ENCODE measurements around the gene ECHDC3.

ECHDC3 gene

DNA sequence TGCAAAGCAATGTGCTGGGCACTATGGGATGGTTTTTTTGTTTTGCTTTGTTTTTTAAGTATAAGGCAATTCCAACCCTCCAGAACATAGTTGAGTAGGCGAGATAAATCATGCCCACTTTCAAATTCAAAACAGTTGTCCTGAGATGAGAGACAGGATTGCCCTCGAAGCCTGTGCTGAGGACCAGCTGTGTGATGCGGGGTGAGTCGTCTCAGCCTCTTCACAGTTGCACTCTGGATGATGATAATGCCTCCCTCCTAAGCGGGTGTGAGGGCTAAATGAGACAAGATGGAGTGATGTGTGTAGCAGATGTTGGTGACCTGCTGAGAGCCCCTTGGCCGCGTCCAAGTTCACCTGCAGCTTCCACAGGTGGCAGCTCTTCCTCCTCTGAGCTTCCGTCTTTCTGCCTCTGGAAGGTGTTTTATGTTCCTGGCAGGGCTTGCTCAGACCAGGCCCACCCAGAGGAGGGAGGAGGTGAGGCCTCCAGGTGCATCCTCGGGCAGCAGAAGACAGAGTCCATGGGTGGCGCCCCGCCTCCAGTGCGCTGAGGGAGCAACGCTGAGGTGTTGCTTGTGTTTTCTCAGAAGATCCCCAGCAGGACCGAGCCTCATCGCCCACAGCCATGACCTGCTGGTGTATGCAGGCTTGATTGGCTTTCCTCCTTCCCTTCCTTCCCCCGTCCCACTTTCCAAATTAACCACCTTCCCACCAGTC, 30.6 kb downstream of the ECHDC3 start:
- no peak overlapping the region for H3K9ac ChIP-seq (ENCODE audit: low read length in 5 of 5)
- no peaks in the 10 kb centered on the region for H3K36me3 ChIP-seq (ENCODE audit: control insufficient read depth in 5 of 5, insufficient read depth in 5 of 5, low read length in 5 of 5)
- no peaks in the 10 kb centered on the region for H3K27me3 ChIP-seq (ENCODE audit: control insufficient read depth in 5 of 5, insufficient read depth in 4 of 5, low read length in 5 of 5)
- H3K27ac ChIP-seq (ENCODE audit: low read depth, low read length), result no peak overlapping the region
- H3K4me3 ChIP-seq (ENCODE audit: low read depth in 1 of 5, low read length in 5 of 5), result no peak overlapping the region
- no peaks in the 10 kb centered on the region for H3K9me3 ChIP-seq (ENCODE audit: control insufficient read depth in 5 of 5, low read length in 5 of 5)
- no peaks in the 10 kb centered on the region for H3K4me1 ChIP-seq (ENCODE audit: control insufficient read depth in 5 of 5, insufficient read depth in 5 of 5, low read length in 5 of 5)

DNA sequence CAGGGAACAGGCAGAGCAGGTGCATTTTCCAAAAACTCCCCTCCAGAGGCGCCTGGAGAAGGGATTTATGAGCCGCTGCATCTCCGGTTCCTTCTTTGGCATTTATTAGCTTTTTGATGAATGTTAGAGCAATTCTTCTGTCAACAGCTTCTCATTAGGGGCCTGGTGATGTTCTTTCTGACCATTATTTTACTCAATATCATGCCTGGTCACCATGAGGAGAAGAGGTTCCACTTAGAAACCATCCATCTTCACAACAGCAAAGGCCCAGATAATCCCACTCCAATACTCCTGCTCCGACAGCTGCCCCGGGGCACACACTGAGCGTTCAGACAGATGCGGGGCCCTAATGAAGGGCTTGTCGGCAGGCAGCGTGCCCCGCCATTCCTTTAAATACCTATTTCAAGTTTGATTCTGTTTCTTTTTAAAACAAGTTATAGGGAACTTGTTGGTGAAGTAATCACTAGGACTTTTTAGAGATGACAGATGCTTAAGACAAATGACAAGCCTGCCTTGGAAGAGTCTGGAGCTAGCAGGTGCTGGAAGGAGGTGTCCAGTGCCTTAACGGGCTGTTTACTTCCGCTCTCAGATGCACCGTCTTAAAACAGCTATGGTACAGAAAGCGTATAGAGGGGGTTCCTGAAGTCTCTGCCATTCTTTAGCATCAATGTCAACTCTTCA, 31.7 kb downstream of the ECHDC3 start:
- Histone ChIP-seq H3K4me3 (ENCODE audit: low read depth in 1 of 5, low read length in 5 of 5) (no peak overlapping the region), H3K9ac (ENCODE audit: low read length in 5 of 5) (no peak overlapping the region), H3K27me3 (ENCODE audit: control insufficient read depth in 5 of 5, insufficient read depth in 4 of 5, low read length in 5 of 5) (no peaks in the 10 kb centered on the region), H3K4me1 (ENCODE audit: control insufficient read depth in 5 of 5, insufficient read depth in 5 of 5, low read length in 5 of 5) (no peaks in the 10 kb centered on the region), H3K9me3 (ENCODE audit: control insufficient read depth in 5 of 5, low read length in 5 of 5) (no peaks in the 10 kb centered on the region), H3K27ac (ENCODE audit: low read depth, low read length) (no peak overlapping the region), H3K36me3 (ENCODE audit: control insufficient read depth in 5 of 5, insufficient read depth in 5 of 5, low read length in 5 of 5) (no peaks in the 10 kb centered on the region)

DNA sequence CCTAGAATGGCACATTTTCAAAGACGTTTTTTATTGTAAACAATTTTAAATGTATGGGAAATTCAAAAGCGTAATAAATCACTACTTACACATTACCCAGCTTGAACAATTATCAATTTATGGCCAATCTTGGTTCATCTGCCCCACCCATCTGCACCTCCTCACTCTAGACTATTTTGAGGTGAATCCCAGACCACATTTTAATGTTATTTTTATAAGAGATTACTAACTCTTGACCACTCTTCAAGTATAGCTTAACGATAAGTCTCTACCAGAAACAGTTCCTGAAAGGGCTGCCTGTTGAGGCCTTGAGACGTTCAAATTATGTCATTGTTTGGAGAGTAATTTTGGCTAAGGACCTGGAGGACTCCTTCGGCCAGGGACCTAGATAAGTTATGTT, 33.2 kb downstream of the ECHDC3 start:
- no peaks in the 10 kb centered on the region for H3K36me3 ChIP-seq (ENCODE audit: control insufficient read depth in 5 of 5, insufficient read depth in 5 of 5, low read length in 5 of 5)
- H3K27ac ChIP-seq (ENCODE audit: low read depth, low read length), result no peak overlapping the region
- H3K27me3 ChIP-seq (ENCODE audit: control insufficient read depth in 5 of 5, insufficient read depth in 4 of 5, low read length in 5 of 5), result no peaks in the 10 kb centered on the region
- no peak overlapping the region for H3K9ac ChIP-seq (ENCODE audit: low read length in 5 of 5)
- H3K4me3 ChIP-seq (ENCODE audit: low read depth in 1 of 5, low read length in 5 of 5), result no peak overlapping the region
- no peaks in the 10 kb centered on the region for H3K9me3 ChIP-seq (ENCODE audit: control insufficient read depth in 5 of 5, low read length in 5 of 5)
- no peaks in the 10 kb centered on the region for H3K4me1 ChIP-seq (ENCODE audit: control insufficient read depth in 5 of 5, insufficient read depth in 5 of 5, low read length in 5 of 5)

DNA sequence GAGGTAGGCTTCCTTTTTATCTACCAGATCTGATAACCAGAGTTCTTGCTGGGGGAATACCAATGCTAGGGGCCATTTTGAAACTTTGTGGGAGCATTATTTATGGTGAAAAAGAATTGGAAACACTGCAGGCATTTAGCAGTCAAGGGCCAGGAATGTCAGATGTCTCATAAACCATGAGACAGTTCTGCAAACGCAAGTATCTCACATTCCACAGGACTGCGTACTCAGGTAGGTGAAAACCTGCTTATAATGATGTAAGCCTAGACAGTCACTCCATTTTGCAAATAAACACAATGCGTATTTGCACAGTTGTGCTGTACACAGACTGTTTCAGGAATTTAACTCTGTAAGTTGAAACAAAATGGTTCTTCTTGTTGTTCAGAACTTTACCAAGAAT, 33.9 kb downstream of the ECHDC3 start:
- H3K9ac ChIP-seq (ENCODE audit: low read length in 5 of 5), result no peak overlapping the region
- H3K36me3 ChIP-seq (ENCODE audit: control insufficient read depth in 5 of 5, insufficient read depth in 5 of 5, low read length in 5 of 5), result no peaks in the 10 kb centered on the region
- H3K9me3 ChIP-seq (ENCODE audit: control insufficient read depth in 5 of 5, low read length in 5 of 5), result no peaks in the 10 kb centered on the region
- no peak overlapping the region for H3K4me3 ChIP-seq (ENCODE audit: low read depth in 1 of 5, low read length in 5 of 5)
- no peak overlapping the region for H3K27ac ChIP-seq (ENCODE audit: low read depth, low read length)
- H3K27me3 ChIP-seq (ENCODE audit: control insufficient read depth in 5 of 5, insufficient read depth in 4 of 5, low read length in 5 of 5), result no peaks in the 10 kb centered on the region
- H3K4me1 ChIP-seq (ENCODE audit: control insufficient read depth in 5 of 5, insufficient read depth in 5 of 5, low read length in 5 of 5), result no peaks in the 10 kb centered on the region

DNA sequence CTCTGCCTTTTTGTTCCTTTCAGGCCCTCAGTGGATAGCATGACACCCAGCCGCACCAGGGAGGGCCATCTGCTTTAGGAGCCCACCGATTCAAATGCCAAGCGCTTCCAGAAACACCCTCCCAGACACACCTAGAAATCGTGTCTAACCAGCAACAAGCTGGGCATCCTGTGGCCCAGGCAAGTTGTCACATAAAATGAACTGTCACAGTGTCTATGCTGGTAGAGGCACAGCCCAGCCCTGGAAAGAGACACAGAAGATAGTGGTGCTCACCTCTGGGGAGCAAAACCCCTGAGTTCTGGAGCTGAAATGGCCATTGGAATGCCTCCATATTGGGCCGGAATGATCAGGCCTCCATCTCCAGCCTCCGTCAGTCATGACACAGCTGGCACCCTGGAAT, 38.9 kb downstream of the ECHDC3 start:
- H3K27ac ChIP-seq (ENCODE audit: low read depth, low read length), result no peak overlapping the region
- no peaks in the 10 kb centered on the region for H3K27me3 ChIP-seq (ENCODE audit: control insufficient read depth in 5 of 5, insufficient read depth in 4 of 5, low read length in 5 of 5)
- no peak overlapping the region for H3K9ac ChIP-seq (ENCODE audit: low read length in 5 of 5)
- H3K36me3 ChIP-seq (ENCODE audit: control insufficient read depth in 5 of 5, insufficient read depth in 5 of 5, low read length in 5 of 5), result no peaks in the 10 kb centered on the region
- H3K9me3 ChIP-seq (ENCODE audit: control insufficient read depth in 5 of 5, low read length in 5 of 5), result no peaks in the 10 kb centered on the region
- H3K4me1 ChIP-seq (ENCODE audit: control insufficient read depth in 5 of 5, insufficient read depth in 5 of 5, low read length in 5 of 5), result peaks cover 0 to 2% (median 0%) of the 10 kb centered on the region in 5 donors
- H3K4me3 ChIP-seq (ENCODE audit: low read depth in 1 of 5, low read length in 5 of 5), result no peak overlapping the region

DNA sequence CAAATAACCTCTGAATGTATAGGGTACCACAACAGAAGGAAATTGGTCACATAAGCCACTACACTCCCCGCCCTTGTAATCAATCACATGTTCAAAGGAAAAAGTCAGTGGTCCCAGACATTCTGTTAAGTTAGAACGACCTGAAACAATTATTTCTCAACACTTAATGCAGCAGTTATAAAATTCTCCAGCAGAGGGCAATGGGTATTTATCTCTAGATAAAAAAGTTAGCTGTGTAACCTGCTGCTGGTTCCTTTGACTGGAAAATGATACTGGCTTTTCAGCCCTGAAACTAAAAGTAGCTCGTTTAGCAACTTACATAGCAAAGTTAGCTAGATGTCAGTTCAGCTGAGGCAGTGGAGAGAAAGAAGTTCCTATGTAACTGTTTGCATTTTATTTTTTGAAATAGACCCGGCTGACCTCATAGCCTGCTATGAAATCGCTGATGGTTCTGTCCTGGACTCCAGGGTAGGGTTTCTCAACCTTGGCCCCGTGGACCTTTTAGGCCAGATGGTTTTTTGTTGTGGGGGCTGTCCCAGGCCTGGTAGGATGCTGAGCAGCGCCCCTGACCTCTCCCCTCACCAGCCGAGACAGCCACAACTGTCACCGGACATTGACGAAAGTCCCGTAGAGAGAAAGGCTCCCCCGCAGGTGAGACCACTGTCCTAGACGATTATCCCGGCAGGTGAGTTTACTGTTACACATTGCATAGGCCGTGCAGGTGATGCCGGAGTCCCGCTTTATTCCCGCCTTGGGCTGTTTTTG, 40.8 kb downstream of the ECHDC3 start:
- H3K9ac ChIP-seq (ENCODE audit: low read length in 5 of 5), result no peak overlapping the region
- H3K4me1 ChIP-seq (ENCODE audit: control insufficient read depth in 5 of 5, insufficient read depth in 5 of 5, low read length in 5 of 5), result peaks cover 0 to 2% (median 0%) of the 10 kb centered on the region in 5 donors
- no peak overlapping the region for H3K4me3 ChIP-seq (ENCODE audit: low read depth in 1 of 5, low read length in 5 of 5)

DNA sequence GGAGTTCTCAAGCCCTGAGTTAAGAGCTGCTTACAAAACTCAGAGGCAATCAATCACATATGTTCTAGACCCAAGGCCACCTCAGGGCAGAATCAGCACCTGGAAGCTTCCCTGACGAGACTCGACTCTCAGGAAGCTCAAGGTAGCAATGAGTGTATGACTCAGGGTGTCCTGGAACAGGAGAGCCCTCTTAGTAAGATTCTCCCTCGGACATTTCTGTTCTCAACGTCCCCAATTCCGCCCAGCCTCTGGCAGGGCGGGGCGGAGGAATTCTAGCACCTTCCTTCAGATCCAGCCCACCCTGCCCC, 41.3 kb downstream of the ECHDC3 start:
- Histone ChIP-seq H3K36me3 (ENCODE audit: control insufficient read depth in 5 of 5, insufficient read depth in 5 of 5, low read length in 5 of 5) (no peaks in the 10 kb centered on the region), H3K27me3 (ENCODE audit: control insufficient read depth in 5 of 5, insufficient read depth in 4 of 5, low read length in 5 of 5) (peaks cover 0 to 3% (median 0%) of the 10 kb centered on the region in 5 donors), H3K4me3 (ENCODE audit: low read depth in 1 of 5, low read length in 5 of 5) (no peak overlapping the region), H3K9ac (ENCODE audit: low read length in 5 of 5) (no peak overlapping the region), H3K9me3 (ENCODE audit: control insufficient read depth in 5 of 5, low read length in 5 of 5) (no peaks in the 10 kb centered on the region), H3K27ac (ENCODE audit: low read depth, low read length) (no peak overlapping the region), H3K4me1 (ENCODE audit: control insufficient read depth in 5 of 5, insufficient read depth in 5 of 5, low read length in 5 of 5) (peaks cover 0 to 2% (median 0%) of the 10 kb centered on the region in 5 donors)

More for the DNA sequence above, 40.8 kb downstream of the ECHDC3 start:
- H3K9me3 ChIP-seq (ENCODE audit: control insufficient read depth in 5 of 5, low read length in 5 of 5), result no peaks in the 10 kb centered on the region
- no peaks in the 10 kb centered on the region for H3K36me3 ChIP-seq (ENCODE audit: control insufficient read depth in 5 of 5, insufficient read depth in 5 of 5, low read length in 5 of 5)
- H3K27ac ChIP-seq (ENCODE audit: low read depth, low read length), result no peak overlapping the region
- H3K27me3 ChIP-seq (ENCODE audit: control insufficient read depth in 5 of 5, insufficient read depth in 4 of 5, low read length in 5 of 5), result peaks cover 0 to 3% (median 0%) of the 10 kb centered on the region in 5 donors

DNA sequence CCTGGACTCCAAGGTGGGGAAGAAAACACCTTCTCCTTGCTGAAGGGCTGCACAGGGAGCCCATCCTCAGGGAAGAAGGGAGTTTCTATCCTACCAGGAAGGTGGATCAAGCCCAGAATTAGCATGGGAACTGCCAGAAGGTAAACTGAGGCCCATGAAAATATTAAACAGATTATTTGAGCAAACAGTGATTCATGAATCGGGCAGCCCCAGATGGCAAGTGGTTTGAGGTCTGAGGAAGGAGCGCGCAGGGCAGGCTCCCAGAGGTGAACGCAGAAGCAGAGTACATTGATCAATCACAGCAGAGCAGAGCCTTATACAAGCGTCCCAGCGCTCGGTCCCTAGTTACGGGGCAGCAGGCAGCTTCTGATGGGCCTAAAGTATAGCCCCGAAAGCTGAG, 45.2 kb downstream of the ECHDC3 start:
- no peak overlapping the region for H3K27ac ChIP-seq (ENCODE audit: low read depth, low read length)
- H3K36me3 ChIP-seq (ENCODE audit: control insufficient read depth in 5 of 5, insufficient read depth in 5 of 5, low read length in 5 of 5), result no peaks in the 10 kb centered on the region
- H3K4me1 ChIP-seq (ENCODE audit: control insufficient read depth in 5 of 5, insufficient read depth in 5 of 5, low read length in 5 of 5), result peaks cover 0 to 2% (median 0%) of the 10 kb centered on the region in 5 donors
- H3K9ac ChIP-seq (ENCODE audit: low read length in 5 of 5), result no peak overlapping the region
- H3K4me3 ChIP-seq (ENCODE audit: low read depth in 1 of 5, low read length in 5 of 5), result no peak overlapping the region
- no peaks in the 10 kb centered on the region for H3K9me3 ChIP-seq (ENCODE audit: control insufficient read depth in 5 of 5, low read length in 5 of 5)
- H3K27me3 ChIP-seq (ENCODE audit: control insufficient read depth in 5 of 5, insufficient read depth in 4 of 5, low read length in 5 of 5), result peaks cover 0 to 9% (median 5%) of the 10 kb centered on the region in 5 donors

DNA sequence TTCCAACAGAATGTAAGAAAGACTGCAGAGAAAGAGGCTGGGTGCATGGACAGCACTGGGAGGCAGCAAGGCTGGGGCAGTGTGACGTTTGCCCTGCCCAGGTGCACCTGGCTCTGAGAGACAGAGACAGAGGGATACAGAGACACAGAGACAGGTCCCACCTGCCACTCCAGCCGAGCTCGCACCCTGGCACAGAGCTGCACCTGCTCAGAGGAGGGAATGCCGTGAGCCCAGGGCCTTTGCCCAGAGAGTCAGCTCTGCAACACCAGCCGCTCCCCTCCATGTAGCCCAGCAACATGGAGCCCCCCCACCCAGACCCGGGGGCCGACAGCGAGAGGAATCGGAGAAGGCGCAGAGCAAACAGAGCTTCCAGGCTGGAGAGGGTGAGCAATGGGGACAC, 45.7 kb downstream of the ECHDC3 start:
- Histone ChIP-seq H3K36me3 (ENCODE audit: control insufficient read depth in 5 of 5, insufficient read depth in 5 of 5, low read length in 5 of 5) (no peaks in the 10 kb centered on the region), H3K9ac (ENCODE audit: low read length in 5 of 5) (no peak overlapping the region), H3K4me3 (ENCODE audit: low read depth in 1 of 5, low read length in 5 of 5) (no peak overlapping the region), H3K4me1 (ENCODE audit: control insufficient read depth in 5 of 5, insufficient read depth in 5 of 5, low read length in 5 of 5) (no peaks in the 10 kb centered on the region), H3K9me3 (ENCODE audit: control insufficient read depth in 5 of 5, low read length in 5 of 5) (no peaks in the 10 kb centered on the region), H3K27ac (ENCODE audit: low read depth, low read length) (no peak overlapping the region), H3K27me3 (ENCODE audit: control insufficient read depth in 5 of 5, insufficient read depth in 4 of 5, low read length in 5 of 5) (peaks cover 0 to 9% (median 5%) of the 10 kb centered on the region in 5 donors)

DNA sequence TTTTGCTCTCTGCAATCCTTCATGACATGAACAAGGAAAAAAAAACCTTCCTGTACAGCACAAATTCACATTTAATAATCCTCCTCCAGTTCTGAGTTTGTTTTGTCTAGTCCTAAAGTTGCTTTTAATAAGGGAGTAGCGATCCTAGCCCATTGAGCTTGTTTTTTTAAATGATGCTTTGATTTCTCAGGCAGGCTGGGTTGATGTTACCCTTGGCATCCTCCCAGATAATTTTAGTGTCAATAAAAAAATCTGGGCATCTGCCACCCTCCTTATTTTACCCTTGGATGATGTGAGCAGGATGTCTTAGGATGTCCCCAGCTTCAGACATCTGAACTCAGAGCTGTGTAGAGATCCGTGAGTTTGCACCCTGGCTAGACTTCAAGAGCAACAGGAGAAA, 47.1 kb downstream of the ECHDC3 start:
- Histone ChIP-seq H3K27ac (ENCODE audit: low read depth, low read length) (no peak overlapping the region), H3K4me1 (ENCODE audit: control insufficient read depth in 5 of 5, insufficient read depth in 5 of 5, low read length in 5 of 5) (no peaks in the 10 kb centered on the region), H3K9ac (ENCODE audit: low read length in 5 of 5) (no peak overlapping the region), H3K36me3 (ENCODE audit: control insufficient read depth in 5 of 5, insufficient read depth in 5 of 5, low read length in 5 of 5) (no peaks in the 10 kb centered on the region), H3K27me3 (ENCODE audit: control insufficient read depth in 5 of 5, insufficient read depth in 4 of 5, low read length in 5 of 5) (peaks cover 0 to 9% (median 5%) of the 10 kb centered on the region in 5 donors), H3K9me3 (ENCODE audit: control insufficient read depth in 5 of 5, low read length in 5 of 5) (no peaks in the 10 kb centered on the region), H3K4me3 (ENCODE audit: low read depth in 1 of 5, low read length in 5 of 5) (no peak overlapping the region)
